ENCODE results near the gene UQCC5.

DNA sequence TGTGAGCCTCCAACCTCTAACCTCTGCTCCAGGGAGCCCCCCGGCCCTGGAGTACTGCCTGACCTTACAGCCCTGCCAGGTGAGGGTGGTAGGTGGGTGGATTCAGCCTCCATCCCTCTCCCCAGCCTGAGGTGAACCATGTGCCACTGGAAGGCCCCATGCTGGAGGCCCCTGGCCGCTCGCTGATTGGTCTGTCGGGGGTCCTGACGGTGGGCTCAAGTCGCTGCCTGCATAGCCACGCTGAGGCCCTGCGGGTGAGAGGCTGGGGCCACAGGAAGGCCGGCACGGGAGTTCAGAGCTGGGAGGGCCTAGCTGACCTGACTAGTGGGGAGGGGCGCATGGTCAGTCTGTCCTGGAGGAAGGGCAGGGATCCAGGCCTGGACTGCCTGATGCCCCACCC lies 21.8 kb upstream of the UQCC5 start:
- TF ChIP-seq, protein P1, sequence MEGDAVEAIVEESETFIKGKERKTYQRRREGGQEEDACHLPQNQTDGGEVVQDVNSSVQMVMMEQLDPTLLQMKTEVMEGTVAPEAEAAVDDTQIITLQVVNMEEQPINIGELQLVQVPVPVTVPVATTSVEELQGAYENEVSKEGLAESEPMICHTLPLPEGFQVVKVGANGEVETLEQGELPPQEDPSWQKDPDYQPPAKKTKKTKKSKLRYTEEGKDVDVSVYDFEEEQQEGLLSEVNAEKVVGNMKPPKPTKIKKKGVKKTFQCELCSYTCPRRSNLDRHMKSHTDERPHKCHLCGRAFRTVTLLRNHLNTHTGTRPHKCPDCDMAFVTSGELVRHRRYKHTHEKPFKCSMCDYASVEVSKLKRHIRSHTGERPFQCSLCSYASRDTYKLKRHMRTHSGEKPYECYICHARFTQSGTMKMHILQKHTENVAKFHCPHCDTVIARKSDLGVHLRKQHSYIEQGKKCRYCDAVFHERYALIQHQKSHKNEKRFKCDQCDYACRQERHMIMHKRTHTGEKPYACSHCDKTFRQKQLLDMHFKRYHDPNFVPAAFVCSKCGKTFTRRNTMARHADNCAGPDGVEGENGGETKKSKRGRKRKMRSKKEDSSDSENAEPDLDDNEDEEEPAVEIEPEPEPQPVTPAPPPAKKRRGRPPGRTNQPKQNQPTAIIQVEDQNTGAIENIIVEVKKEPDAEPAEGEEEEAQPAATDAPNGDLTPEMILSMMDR (IDR thresholded peaks at IDR 0.05; ENCODE audit: insufficient read depth, low read length), result no peak
- TF ChIP-seq SPI1 (IDR thresholded peaks at IDR 0.05; ENCODE audit: borderline replicate concordance, low read depth), result no peak
- TF ChIP-seq, protein P2, sequence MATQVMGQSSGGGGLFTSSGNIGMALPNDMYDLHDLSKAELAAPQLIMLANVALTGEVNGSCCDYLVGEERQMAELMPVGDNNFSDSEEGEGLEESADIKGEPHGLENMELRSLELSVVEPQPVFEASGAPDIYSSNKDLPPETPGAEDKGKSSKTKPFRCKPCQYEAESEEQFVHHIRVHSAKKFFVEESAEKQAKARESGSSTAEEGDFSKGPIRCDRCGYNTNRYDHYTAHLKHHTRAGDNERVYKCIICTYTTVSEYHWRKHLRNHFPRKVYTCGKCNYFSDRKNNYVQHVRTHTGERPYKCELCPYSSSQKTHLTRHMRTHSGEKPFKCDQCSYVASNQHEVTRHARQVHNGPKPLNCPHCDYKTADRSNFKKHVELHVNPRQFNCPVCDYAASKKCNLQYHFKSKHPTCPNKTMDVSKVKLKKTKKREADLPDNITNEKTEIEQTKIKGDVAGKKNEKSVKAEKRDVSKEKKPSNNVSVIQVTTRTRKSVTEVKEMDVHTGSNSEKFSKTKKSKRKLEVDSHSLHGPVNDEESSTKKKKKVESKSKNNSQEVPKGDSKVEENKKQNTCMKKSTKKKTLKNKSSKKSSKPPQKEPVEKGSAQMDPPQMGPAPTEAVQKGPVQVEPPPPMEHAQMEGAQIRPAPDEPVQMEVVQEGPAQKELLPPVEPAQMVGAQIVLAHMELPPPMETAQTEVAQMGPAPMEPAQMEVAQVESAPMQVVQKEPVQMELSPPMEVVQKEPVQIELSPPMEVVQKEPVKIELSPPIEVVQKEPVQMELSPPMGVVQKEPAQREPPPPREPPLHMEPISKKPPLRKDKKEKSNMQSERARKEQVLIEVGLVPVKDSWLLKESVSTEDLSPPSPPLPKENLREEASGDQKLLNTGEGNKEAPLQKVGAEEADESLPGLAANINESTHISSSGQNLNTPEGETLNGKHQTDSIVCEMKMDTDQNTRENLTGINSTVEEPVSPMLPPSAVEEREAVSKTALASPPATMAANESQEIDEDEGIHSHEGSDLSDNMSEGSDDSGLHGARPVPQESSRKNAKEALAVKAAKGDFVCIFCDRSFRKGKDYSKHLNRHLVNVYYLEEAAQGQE (IDR thresholded peaks at IDR 0.05; ENCODE audit: insufficient replicate concordance, low read depth), result no peak
- no peak for TF ChIP-seq POLR2AphosphoS5 (IDR thresholded peaks at IDR 0.05; ENCODE audit: low read depth)

Measured in HL-60 (cell line).